ENCODE measurements around the gene SUSD1.

SUSD1 gene

GRCh38 chr9:112002131-112002846 lies 172.8 kb downstream of the SUSD1 start:
- peak overlapping the region; percentile 78 for H3K27ac ChIP-seq (ENCODE audit: low read depth, low read length)
- H3K4me2 ChIP-seq (ENCODE audit: low read depth, low read length, poor library complexity, severe bottlenecking), result peak overlapping the region; percentile 1
- H3K36me3 ChIP-seq (ENCODE audit: low read length), result no peaks in the 10 kb centered on the region
- no peaks in the 10 kb centered on the region for H3K9me3 ChIP-seq (ENCODE audit: insufficient read depth, low read length)
- H4K20me1 ChIP-seq (ENCODE audit: low read depth, low read length), result no peaks in the 10 kb centered on the region
- H3K9ac ChIP-seq (ENCODE audit: low read length), result peak overlapping the region; percentile 9; the same call in 1 of the 2 replicates
- H3F3A ChIP-seq (ENCODE audit: insufficient read depth), result peaks cover 4% of the 10 kb centered on the region; the same call in 1 of the 2 replicates
- peak overlapping the region; percentile 31 for H2AFZ ChIP-seq (ENCODE audit: low read depth, low read length, severe bottlenecking)
- H3K27me3 ChIP-seq (ENCODE audit: low read length), result no peaks in the 10 kb centered on the region
- no peaks in the 10 kb centered on the region for H3K79me2 ChIP-seq (ENCODE audit: insufficient read depth, low read length)
- TF ChIP-seq, protein P1, sequence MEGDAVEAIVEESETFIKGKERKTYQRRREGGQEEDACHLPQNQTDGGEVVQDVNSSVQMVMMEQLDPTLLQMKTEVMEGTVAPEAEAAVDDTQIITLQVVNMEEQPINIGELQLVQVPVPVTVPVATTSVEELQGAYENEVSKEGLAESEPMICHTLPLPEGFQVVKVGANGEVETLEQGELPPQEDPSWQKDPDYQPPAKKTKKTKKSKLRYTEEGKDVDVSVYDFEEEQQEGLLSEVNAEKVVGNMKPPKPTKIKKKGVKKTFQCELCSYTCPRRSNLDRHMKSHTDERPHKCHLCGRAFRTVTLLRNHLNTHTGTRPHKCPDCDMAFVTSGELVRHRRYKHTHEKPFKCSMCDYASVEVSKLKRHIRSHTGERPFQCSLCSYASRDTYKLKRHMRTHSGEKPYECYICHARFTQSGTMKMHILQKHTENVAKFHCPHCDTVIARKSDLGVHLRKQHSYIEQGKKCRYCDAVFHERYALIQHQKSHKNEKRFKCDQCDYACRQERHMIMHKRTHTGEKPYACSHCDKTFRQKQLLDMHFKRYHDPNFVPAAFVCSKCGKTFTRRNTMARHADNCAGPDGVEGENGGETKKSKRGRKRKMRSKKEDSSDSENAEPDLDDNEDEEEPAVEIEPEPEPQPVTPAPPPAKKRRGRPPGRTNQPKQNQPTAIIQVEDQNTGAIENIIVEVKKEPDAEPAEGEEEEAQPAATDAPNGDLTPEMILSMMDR (IDR thresholded peaks at IDR 0.05; ENCODE audit: insufficient read depth, low read length, poor library complexity, severe bottlenecking), result no peak
- TF ChIP-seq EZH2phosphoT487 (conservative IDR thresholded peaks at IDR 0.05; ENCODE audit: low read length), result no peak
- H3K9me2 ChIP-seq (replicated peaks; ENCODE audit: insufficient read depth, low read length), result no peaks in the 10 kb centered on the region
- no peak overlapping the region for H3K4me3 ChIP-seq (ENCODE audit: insufficient read depth, low read length, poor library complexity, severe bottlenecking)

GRCh38 chr9:112000743-112001142 lies 174.4 kb downstream of the SUSD1 start:
- H3K27me3 ChIP-seq (ENCODE audit: low read length), result no peaks in the 10 kb centered on the region
- H2AFZ ChIP-seq (ENCODE audit: low read depth, low read length, severe bottlenecking), result no peak overlapping the region
- H4K20me1 ChIP-seq (ENCODE audit: low read depth, low read length), result no peaks in the 10 kb centered on the region

GRCh38 chr9:111999319-111999718 lies 175.8 kb downstream of the SUSD1 start:
- Histone ChIP-seq H2AFZ (ENCODE audit: low read depth, low read length, severe bottlenecking) (no peak overlapping the region), H4K20me1 (ENCODE audit: low read depth, low read length) (no peaks in the 10 kb centered on the region), H3K27ac (ENCODE audit: low read depth, low read length) (no peak overlapping the region), H3K27me3 (ENCODE audit: low read length) (no peaks in the 10 kb centered on the region), H3K9me2 (replicated peaks; ENCODE audit: insufficient read depth, low read length) (no peaks in the 10 kb centered on the region), H3K9me3 (ENCODE audit: insufficient read depth, low read length) (no peaks in the 10 kb centered on the region), H3K4me3 (ENCODE audit: insufficient read depth, low read length, poor library complexity, severe bottlenecking) (no peak overlapping the region), H3F3A (ENCODE audit: insufficient read depth) (peaks cover 23% of the 10 kb centered on the region), H3K36me3 (ENCODE audit: low read length) (no peaks in the 10 kb centered on the region), H3K79me2 (ENCODE audit: insufficient read depth, low read length) (no peaks in the 10 kb centered on the region), H3K4me2 (ENCODE audit: low read depth, low read length, poor library complexity, severe bottlenecking) (no peak overlapping the region), H3K9ac (ENCODE audit: low read length) (no peak overlapping the region)
- TF ChIP-seq, protein P1 (IDR thresholded peaks at IDR 0.05; ENCODE audit: insufficient read depth, low read length, poor library complexity, severe bottlenecking), result no peak
- TF ChIP-seq EZH2phosphoT487 (conservative IDR thresholded peaks at IDR 0.05; ENCODE audit: low read length), result no peak

More at GRCh38 chr9:112000743-112001142, 174.4 kb downstream of the SUSD1 start:
- TF ChIP-seq, protein P1 (IDR thresholded peaks at IDR 0.05; ENCODE audit: insufficient read depth, low read length, poor library complexity, severe bottlenecking), result no peak
- TF ChIP-seq EZH2phosphoT487 (conservative IDR thresholded peaks at IDR 0.05; ENCODE audit: low read length), result no peak
- Histone ChIP-seq H3K79me2 (ENCODE audit: insufficient read depth, low read length) (no peaks in the 10 kb centered on the region), H3K4me2 (ENCODE audit: low read depth, low read length, poor library complexity, severe bottlenecking) (no peak overlapping the region), H3K27ac (ENCODE audit: low read depth, low read length) (no peak overlapping the region), H3K36me3 (ENCODE audit: low read length) (no peaks in the 10 kb centered on the region), H3K9me3 (ENCODE audit: insufficient read depth, low read length) (no peaks in the 10 kb centered on the region), H3K4me3 (ENCODE audit: insufficient read depth, low read length, poor library complexity, severe bottlenecking) (no peak overlapping the region), H3K9ac (ENCODE audit: low read length) (no peak overlapping the region), H3F3A (ENCODE audit: insufficient read depth) (0 out of 2 replicates have a peak, but pooled peaks cover 10% of the 10 kb centered on the region), H3K9me2 (replicated peaks; ENCODE audit: insufficient read depth, low read length) (no peaks in the 10 kb centered on the region)

Measured in SU-DHL-6 (cell line).